Endodermal cell (in vitro differentiated cells): Measurements from ENCODE around the gene WSCD2. TPM values are rescaled to one million over a fixed set of nuclear protein-coding genes. Genes with fewer than 3 reads are reported as not detected.

Experiments used
- DNase-seq: peaks from one replicate; pipeline ENCODE4 v3.0.0-alpha.2; 2017
- H3K27ac ChIP-seq: 2 replicates; pipeline ENCODE4 v1.5.1; 2013; ENCODE audit warnings: mild to moderate bottlenecking, low read depth, low read length, moderate library complexity
- H3K27me3 ChIP-seq: 2 replicates; pipeline ENCODE4 v1.6.1; 2013; ENCODE audit warnings: mild to moderate bottlenecking, low read length, moderate library complexity; ENCODE audit not compliant: insufficient read depth, control insufficient read depth, poor library complexity, severe bottlenecking
- H3K36me3 ChIP-seq: 2 replicates; pipeline ENCODE4 v1.7.0; 2013; ENCODE audit warnings: mild to moderate bottlenecking, low read length, moderate library complexity; ENCODE audit not compliant: control insufficient read depth, insufficient read depth
- H3K4me1 ChIP-seq: one replicate; pipeline ENCODE4 v1.7.0; 2013; ENCODE audit warnings: low read length; ENCODE audit not compliant: control insufficient read depth, insufficient read depth
- H3K4me3 ChIP-seq: 2 replicates; pipeline ENCODE4 v1.5.1; 2013; ENCODE audit warnings: mild to moderate bottlenecking, low read length, moderate library complexity
- H3K9ac ChIP-seq: 2 replicates; pipeline ENCODE4 v1.6.1; 2013; ENCODE audit warnings: mild to moderate bottlenecking, low read length, moderate library complexity; ENCODE audit not compliant: poor library complexity, severe bottlenecking; ENCODE audit errors: extremely low read depth
- H3K9me3 ChIP-seq: 2 replicates; pipeline ENCODE4 v1.6.1; 2013; ENCODE audit warnings: mild to moderate bottlenecking, low read length, moderate library complexity; ENCODE audit not compliant: control insufficient read depth
- H3K27ac Mint-ChIP-seq: 2 replicates; pipeline ENCODE4 v1.8.0; 2020; ENCODE audit warnings: mixed read lengths
- H3K27me3 Mint-ChIP-seq: 2 replicates; pipeline ENCODE4 v1.8.0; 2021; ENCODE audit warnings: mild to moderate bottlenecking, mixed read lengths; ENCODE audit not compliant: insufficient read depth
- H3K36me3 Mint-ChIP-seq: 2 replicates; pipeline ENCODE4 v1.8.0; 2020; ENCODE audit warnings: low read depth, mixed read lengths
- H3K4me1 Mint-ChIP-seq: 2 replicates; pipeline ENCODE4 v1.8.0; 2020; ENCODE audit warnings: mixed read lengths
- H3K4me3 Mint-ChIP-seq: 2 replicates; pipeline ENCODE4 v1.8.0; 2020; ENCODE audit warnings: mild to moderate bottlenecking, moderate library complexity, mixed read lengths
- H3K9me3 Mint-ChIP-seq: 2 replicates; pipeline ENCODE4 v1.8.0; 2020; ENCODE audit warnings: mild to moderate bottlenecking, mixed read lengths
- WGBS, 2 experiments: methylation state at CpG; one replicate each; pipeline versions ENCODE4 v1.1.5 to v1.1.7; 2013; ENCODE audit warnings: missing lambda C conversion rate in 2 of 2, mixed read lengths in 1 of 2; ENCODE audit not compliant: insufficient coverage in 1 of 2, insufficient read length in 1 of 2; 5-methylcytosine and 5-hydroxymethylcytosine counted together
- total RNA-seq, 2 donors: library from RNA; stranded (reverse); fragmentation: NEBNext Ultra II Directional in 1 of 2; extraction: Animal tissue kit (Norgen Biotek cat#: 25700) in 1 of 2; gene quantifications; 2 replicates in 1 of 2; 3 replicates in 1 of 2; pipeline ENCODE4 v1.2.1, GENCODE V29; 2021
- TF ChIP-seq, protein P1 (sequence below): fragments of 200-600 bp; sonication (generic); conservative IDR thresholded peaks from 2 replicates; pipeline ENCODE4 v1.5.0; 2021; ENCODE audit warnings: antibody characterized with exemption, mild to moderate bottlenecking

The WSCD2 gene
- total RNA-seq, 2 donors from 2014 or later, result 0.80 to 1.3 TPM

- Histone ChIP-seq H3K36me3 (no peaks in the 10 kb centered on the region), H3K9ac (no peak overlapping the region), H3K4me1 (peaks cover 12% of the 10 kb centered on the region), H3K4me3 (no peak overlapping the region), H3K27ac (no peak overlapping the region), H3K9me3 (peaks cover 18% of the 10 kb centered on the region), H3K27me3 (no peaks in the 10 kb centered on the region)
- Mint-ChIP-seq H3K27me3 (no peaks in the 10 kb centered on the region), H3K4me3 (no peak overlapping the region), H3K27ac (no peak overlapping the region), H3K36me3 (no peaks in the 10 kb centered on the region), H3K9me3 (peaks cover 16% of the 10 kb centered on the region), H3K4me1 (peaks cover 22% of the 10 kb centered on the region)
- TF ChIP-seq, protein P1, sequence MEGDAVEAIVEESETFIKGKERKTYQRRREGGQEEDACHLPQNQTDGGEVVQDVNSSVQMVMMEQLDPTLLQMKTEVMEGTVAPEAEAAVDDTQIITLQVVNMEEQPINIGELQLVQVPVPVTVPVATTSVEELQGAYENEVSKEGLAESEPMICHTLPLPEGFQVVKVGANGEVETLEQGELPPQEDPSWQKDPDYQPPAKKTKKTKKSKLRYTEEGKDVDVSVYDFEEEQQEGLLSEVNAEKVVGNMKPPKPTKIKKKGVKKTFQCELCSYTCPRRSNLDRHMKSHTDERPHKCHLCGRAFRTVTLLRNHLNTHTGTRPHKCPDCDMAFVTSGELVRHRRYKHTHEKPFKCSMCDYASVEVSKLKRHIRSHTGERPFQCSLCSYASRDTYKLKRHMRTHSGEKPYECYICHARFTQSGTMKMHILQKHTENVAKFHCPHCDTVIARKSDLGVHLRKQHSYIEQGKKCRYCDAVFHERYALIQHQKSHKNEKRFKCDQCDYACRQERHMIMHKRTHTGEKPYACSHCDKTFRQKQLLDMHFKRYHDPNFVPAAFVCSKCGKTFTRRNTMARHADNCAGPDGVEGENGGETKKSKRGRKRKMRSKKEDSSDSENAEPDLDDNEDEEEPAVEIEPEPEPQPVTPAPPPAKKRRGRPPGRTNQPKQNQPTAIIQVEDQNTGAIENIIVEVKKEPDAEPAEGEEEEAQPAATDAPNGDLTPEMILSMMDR, result peak; percentile 26
- DNase-seq, result peak; percentile 80
- 44 to 74% methylated on average over 6 of the region's 6 CpGs for WGBS, 2 experiments
Observed at GRCh38 chr12:108201808-108202207, 72.7 kb downstream of the WSCD2 start.

DNA sequence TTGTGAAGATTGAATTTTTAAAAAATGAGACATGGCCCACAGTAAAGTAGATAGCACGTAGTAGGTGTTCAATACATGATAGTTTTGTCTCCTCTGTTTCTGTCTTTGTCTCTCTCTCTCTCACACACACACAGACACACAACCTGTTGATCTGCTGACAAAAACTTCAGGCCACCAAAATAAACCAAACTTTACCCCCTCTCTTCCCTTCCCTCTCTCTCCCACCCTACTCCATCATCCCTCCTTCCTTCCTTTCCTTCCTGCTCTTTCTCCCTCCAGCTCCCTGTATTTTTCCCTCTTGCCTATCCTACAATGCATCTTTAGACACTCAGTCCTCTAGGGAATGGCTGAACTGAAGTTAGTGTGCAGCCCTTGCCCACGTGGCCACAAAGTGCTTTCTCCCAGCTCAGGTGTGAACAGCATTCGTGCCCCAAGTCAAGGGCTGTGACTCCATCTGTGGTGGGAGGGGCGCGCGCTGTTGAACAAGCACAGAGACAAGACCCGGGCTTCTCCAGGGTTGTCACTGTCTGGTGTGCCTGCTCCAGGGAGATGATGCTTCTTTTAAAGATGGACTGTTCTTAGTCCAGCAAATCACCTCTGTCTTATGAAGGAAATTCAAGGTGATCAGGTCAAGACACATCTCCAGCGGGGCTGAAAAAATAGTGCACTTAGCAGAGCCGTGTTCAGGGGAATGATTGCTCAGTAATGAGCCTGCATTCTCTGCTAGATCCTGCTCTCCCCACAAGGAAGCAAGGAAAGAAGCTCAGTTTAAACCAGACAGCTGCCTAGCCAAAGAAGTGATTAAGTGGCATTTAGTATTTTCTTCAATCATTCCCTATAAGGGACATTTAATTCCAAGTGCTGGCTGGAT lies 75.3 kb downstream of the WSCD2 start:
- H3K9me3 ChIP-seq, result peaks cover 31% of the 10 kb centered on the region
- Mint-ChIP-seq H3K4me3 (no peak overlapping the region), H3K36me3 (no peaks in the 10 kb centered on the region), H3K27ac (no peak overlapping the region), H3K4me1 (peaks cover 27% of the 10 kb centered on the region), H3K9me3 (peaks cover 35% of the 10 kb centered on the region), H3K27me3 (no peaks in the 10 kb centered on the region)
- WGBS, 2 experiments, result 91 to 97% methylated on average over 7 to 9 of the region's 9 CpGs
- no peak for DNase-seq
- no peak overlapping the region for H3K27ac ChIP-seq
- TF ChIP-seq, protein P1, result no peak
- H3K36me3 ChIP-seq, result no peaks in the 10 kb centered on the region
- peaks cover 12% of the 10 kb centered on the region for H3K4me1 ChIP-seq
- no peak overlapping the region for H3K9ac ChIP-seq
- H3K27me3 ChIP-seq, result no peaks in the 10 kb centered on the region
- H3K4me3 ChIP-seq, result no peak overlapping the region

- Histone ChIP-seq H3K36me3 (no peaks in the 10 kb centered on the region), H3K9ac (no peak overlapping the region), H3K4me1 (peaks cover 12% of the 10 kb centered on the region), H3K27ac (no peak overlapping the region), H3K27me3 (no peaks in the 10 kb centered on the region), H3K9me3 (peaks cover 33% of the 10 kb centered on the region), H3K4me3 (no peak overlapping the region)
- H3K4me1 Mint-ChIP-seq, result peaks cover 27% of the 10 kb centered on the region
- 91% methylated on average over 1 of the region's 1 CpG; no CpG with 5 or more reads in 1 of the 2 experiments for WGBS, 2 experiments
- no peak overlapping the region for H3K27ac Mint-ChIP-seq
- DNase-seq, result no peak
- H3K9me3 Mint-ChIP-seq, result peaks cover 39% of the 10 kb centered on the region
- no peak overlapping the region for H3K4me3 Mint-ChIP-seq
- TF ChIP-seq, protein P1, result no peak
- H3K36me3 Mint-ChIP-seq, result no peaks in the 10 kb centered on the region
- no peaks in the 10 kb centered on the region for H3K27me3 Mint-ChIP-seq
Observed at GRCh38 chr12:108205864-108206263, 76.8 kb downstream of the WSCD2 start.
